Neural crest cell (in vitro differentiated cells): ENCODE measurements around the gene LYST. TPM values are rescaled to one million over a fixed set of nuclear protein-coding genes. Genes with fewer than 3 reads are reported as not detected.

Experiments used
- DNase-seq: peaks from one replicate; pipeline ENCODE4 v3.0.0; 2021; ENCODE audit warnings: low read depth, mixed read lengths, low spot score
- H3K27ac Mint-ChIP-seq: one replicate; pipeline ENCODE4 v1.8.0; 2021; ENCODE audit warnings: mild to moderate bottlenecking, mixed read lengths; ENCODE audit not compliant: unreplicated experiment
- H3K27me3 Mint-ChIP-seq: 2 replicates; pipeline ENCODE4 v1.8.0; 2021; ENCODE audit warnings: low read depth, mild to moderate bottlenecking, mixed read lengths
- H3K36me3 Mint-ChIP-seq: 2 replicates; pipeline ENCODE4 v1.8.0; 2021; ENCODE audit warnings: low read depth, mild to moderate bottlenecking, mixed read lengths
- H3K4me1 Mint-ChIP-seq: 2 replicates; pipeline ENCODE4 v1.8.0; 2021; ENCODE audit warnings: mixed read lengths
- H3K4me3 Mint-ChIP-seq: one replicate; pipeline ENCODE4 v1.8.0; 2021; ENCODE audit warnings: mild to moderate bottlenecking, mixed read lengths
- H3K9me3 Mint-ChIP-seq: 2 replicates; pipeline ENCODE4 v1.8.0; 2021; ENCODE audit warnings: mixed read lengths
- total RNA-seq: library from RNA; stranded (reverse); gene quantifications from 2 replicates; pipeline ENCODE4 v1.2.1, GENCODE V29; 2021
- TF ChIP-seq, protein P1 (sequence below): fragments of 200-600 bp; sonication (generic); conservative IDR thresholded peaks from 2 replicates; pipeline ENCODE4 v1.5.0; 2021; ENCODE audit warnings: antibody characterized with exemption, mild to moderate bottlenecking

LYST gene
- total RNA-seq, 1 donor from 2014 or later: 5.3 TPM

DNA sequence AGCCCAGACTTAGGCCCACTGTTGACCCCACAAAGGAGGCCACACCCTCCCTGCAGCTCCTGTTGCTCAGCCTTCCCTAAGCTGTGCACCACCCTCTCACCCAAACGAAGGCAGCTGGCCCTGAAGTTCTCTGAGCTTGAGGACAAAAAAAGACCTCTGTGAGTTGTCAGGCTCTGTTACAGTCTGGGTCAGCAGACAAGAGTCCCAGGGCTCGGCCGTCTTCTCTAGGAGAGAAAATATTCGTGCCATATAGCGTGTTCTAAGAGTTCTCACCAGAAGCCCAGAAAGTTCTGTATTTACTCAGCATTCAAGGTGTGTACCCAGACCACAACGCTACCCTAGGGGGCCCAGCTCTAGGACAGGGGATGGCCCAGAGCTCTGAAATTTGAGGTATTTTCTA, 25.5 kb upstream of the LYST start:
- Mint-ChIP-seq H3K4me3 (no peak overlapping the region), H3K9me3 (no peaks in the 10 kb centered on the region), H3K27me3 (no peaks in the 10 kb centered on the region), H3K36me3 (no peaks in the 10 kb centered on the region), H3K27ac (no peak overlapping the region), H3K4me1 (no peaks in the 10 kb centered on the region)
- no peak for DNase-seq
- TF ChIP-seq, protein P1, sequence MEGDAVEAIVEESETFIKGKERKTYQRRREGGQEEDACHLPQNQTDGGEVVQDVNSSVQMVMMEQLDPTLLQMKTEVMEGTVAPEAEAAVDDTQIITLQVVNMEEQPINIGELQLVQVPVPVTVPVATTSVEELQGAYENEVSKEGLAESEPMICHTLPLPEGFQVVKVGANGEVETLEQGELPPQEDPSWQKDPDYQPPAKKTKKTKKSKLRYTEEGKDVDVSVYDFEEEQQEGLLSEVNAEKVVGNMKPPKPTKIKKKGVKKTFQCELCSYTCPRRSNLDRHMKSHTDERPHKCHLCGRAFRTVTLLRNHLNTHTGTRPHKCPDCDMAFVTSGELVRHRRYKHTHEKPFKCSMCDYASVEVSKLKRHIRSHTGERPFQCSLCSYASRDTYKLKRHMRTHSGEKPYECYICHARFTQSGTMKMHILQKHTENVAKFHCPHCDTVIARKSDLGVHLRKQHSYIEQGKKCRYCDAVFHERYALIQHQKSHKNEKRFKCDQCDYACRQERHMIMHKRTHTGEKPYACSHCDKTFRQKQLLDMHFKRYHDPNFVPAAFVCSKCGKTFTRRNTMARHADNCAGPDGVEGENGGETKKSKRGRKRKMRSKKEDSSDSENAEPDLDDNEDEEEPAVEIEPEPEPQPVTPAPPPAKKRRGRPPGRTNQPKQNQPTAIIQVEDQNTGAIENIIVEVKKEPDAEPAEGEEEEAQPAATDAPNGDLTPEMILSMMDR: no peak

DNA sequence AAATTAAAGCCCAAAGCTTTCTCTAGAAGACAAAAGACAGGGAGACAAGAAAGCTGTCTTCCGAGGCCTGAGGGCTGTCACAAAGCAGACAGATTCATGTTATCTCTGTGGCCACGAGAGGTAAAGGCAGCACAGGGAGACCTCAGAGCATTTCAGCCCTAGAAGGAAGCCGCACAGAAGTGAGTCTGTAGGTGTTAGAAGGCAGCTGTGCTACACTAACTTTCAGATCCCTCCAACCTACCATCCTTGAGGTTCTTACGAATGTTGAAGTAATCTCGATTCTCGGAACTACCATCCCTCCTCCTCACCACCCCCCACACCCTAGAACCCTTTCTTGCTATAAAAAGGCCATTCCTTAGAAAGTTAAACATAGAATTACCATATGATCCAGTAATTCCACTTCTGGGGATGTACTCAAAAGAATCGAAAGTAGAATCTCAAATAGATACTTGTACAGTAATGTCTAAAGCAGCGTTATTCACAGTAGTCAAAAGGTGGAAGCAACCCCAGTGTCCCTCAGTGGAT, 21.5 kb upstream of the LYST start:
- TF ChIP-seq, protein P1: no peak
- Mint-ChIP-seq H3K27me3 (no peaks in the 10 kb centered on the region), H3K4me3 (no peak overlapping the region), H3K36me3 (no peaks in the 10 kb centered on the region), H3K9me3 (no peaks in the 10 kb centered on the region), H3K4me1 (no peaks in the 10 kb centered on the region), H3K27ac (no peak overlapping the region)
- no peak for DNase-seq

DNA sequence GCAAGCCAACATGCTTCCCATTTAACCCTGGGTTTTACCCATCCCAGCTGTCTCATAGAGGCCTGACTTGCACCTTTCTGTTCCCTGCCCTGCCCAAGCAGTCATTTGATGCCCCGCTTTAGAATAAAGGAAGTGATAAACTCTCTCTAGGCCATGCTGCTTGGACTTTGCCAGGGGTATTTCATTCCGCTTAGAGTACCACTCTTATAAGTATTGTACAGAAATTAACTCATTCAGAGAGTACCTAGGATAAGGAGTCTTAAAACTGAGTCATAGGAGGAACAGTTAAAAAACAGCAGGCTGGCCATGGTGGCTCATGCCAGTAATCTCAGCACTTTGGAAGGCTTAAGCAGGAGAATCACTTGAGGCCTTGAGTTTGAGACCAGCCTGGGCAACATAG, 21.0 kb upstream of the LYST start:
- Mint-ChIP-seq H3K36me3 (no peaks in the 10 kb centered on the region), H3K4me1 (no peaks in the 10 kb centered on the region), H3K4me3 (no peak overlapping the region), H3K27ac (no peak overlapping the region), H3K27me3 (no peaks in the 10 kb centered on the region), H3K9me3 (no peaks in the 10 kb centered on the region)
- DNase-seq: no peak
- TF ChIP-seq, protein P1: no peak

DNA sequence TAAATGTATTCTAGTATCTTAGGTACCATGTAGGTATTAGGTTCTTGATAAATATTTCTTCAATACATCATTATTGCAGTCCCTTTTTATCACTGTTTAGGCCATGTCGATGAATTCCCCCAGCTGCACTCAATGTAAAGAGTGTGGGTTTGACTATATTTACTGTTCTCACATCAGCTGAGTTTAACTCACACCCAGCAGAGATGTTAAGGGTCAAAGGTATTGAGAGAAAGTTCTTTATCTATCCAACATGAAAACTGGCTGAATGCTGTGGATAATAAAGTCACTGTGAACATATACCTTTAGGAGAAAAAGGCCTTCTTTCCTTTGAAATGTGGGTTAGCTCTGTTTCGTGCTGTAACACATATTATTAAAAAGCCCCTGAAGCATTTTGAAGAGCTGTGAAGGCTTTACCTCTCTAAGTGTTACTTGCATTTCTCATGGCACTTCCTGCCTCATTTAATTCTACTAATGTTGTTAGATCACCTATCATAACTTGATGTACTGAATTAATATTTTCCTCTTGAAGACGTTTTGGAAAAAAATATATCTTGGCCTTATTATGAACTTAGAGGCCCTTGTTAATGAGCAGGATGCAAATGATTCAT, 19.1 kb upstream of the LYST start:
- no peak overlapping the region for H3K27ac Mint-ChIP-seq
- TF ChIP-seq, protein P1: no peak
- no peaks in the 10 kb centered on the region for H3K36me3 Mint-ChIP-seq
- no peak overlapping the region for H3K4me3 Mint-ChIP-seq
- no peaks in the 10 kb centered on the region for H3K27me3 Mint-ChIP-seq
- no peaks in the 10 kb centered on the region for H3K4me1 Mint-ChIP-seq
- no peaks in the 10 kb centered on the region for H3K9me3 Mint-ChIP-seq
- DNase-seq: no peak

DNA sequence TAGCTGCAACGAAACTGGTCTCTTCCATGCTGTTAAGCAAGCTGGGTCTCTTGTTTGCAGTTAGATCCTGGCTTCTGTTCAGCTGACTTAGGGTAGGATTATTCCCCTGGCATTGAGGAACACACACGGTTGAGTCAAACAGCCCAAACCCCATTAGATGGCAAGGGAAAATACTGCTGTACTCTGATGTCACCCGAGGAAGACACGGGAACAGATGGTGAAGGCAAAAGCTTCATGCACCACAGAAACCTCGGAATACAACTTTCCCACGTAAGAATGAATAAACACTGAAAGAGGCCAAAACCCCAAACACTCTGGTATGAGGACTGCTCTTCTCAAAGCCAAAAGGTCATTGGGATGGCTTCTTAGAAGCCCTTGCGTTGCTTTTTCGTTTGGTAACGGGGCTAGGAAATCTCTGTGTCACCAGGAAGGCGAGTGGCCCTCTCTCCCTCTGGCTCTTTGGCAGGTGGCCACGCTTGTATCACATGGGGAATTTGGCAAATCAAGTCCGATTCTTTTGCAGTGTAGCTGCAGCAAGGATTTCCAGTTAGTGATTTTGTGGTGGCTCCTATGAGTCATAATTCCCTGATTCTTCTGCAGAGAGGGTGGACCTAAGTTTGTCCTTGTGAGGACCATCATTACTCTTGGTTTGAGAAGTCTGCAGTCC, 16.7 kb upstream of the LYST start:
- no peaks in the 10 kb centered on the region for H3K36me3 Mint-ChIP-seq
- H3K27ac Mint-ChIP-seq: no peak overlapping the region
- H3K4me3 Mint-ChIP-seq: no peak overlapping the region
- no peaks in the 10 kb centered on the region for H3K9me3 Mint-ChIP-seq
- peaks cover 6% of the 10 kb centered on the region for H3K27me3 Mint-ChIP-seq
- no peak for DNase-seq
- H3K4me1 Mint-ChIP-seq: no peaks in the 10 kb centered on the region
- TF ChIP-seq, protein P1: no peak
